T47D (cell line): ENCODE results near the gene ABCC8.
A peak's percentile ranks its signal among the peaks of the same experiment; 100 is the strongest.

ENCODE experiments used
- DNase-seq, 2 experiments: peaks; one replicate each; pipeline versions ENCODE4 v3.0.0 to v3.0.0-alpha.2; 2011 to 2012; ENCODE audit warnings: low read depth in 1 of 2, low spot score in 1 of 2
- JUND ChIP-seq: IDR thresholded peaks from 2 replicates; pipeline ENCODE4 v1.6.1; 2012; ENCODE audit warnings: low read depth
- in situ Hi-C: cut with HindIII; loops from 2 replicates; pipeline ENCODE4 v1.10.0; 2016; ENCODE audit warnings: low sequenced_read_pairs, low pct_unique_long_range_greater_than_20kb

ABCC8 gene

DNA sequence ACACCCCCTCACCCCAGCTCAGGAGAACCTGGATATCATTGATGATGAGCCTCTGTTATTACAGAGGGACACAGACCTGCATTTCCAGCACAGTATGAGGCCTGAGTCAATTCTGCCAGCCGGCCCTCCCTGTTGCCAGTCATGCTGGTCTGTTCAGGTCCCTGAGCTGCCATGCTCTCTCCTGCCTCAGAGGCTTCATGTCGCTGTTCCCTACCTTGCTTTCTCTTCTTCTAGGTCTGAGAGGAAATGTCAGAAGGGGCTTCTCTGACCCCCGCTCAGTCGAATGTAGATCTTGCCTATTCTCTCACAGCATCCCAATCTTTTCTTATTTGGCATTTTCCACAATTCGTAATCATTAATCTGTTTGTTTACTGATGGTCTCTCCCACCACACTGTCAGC is 21.8 kb upstream of the ABCC8 start:
- TF ChIP-seq JUND = no peak
- in situ Hi-C loops = no loop called here
- DNase-seq = peak in 1 of 2 experiments; percentile 36

DNA sequence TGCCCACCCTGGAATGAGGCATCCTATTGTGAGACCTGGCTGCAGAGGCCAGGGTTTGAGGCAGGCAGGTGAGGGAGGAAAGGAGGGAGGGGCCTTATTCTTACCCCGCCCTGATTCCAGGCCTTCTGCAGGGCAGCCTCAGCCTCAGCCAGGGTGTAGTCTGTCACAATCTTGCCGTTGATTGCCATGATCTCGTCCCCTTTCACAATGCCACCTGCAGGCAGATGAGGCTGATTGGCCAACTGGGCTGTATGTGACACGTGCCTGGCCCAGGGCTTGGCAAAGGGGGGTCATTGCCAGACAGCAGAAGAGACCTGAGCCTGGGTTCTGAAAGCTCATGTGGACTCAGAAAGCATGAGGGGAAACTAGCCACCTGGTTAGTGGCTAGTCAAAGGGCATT is 21.4 kb upstream of the ABCC8 start:
- TF ChIP-seq JUND = no peak
- DNase-seq = no peak
- in situ Hi-C loops = no loop called here

- DNase-seq = no peak
- no peak for TF ChIP-seq JUND
- in situ Hi-C loops = no loop called here
Observed at GRCh38 chr11:17496406-17496805, 19.8 kb upstream of the ABCC8 start.

GRCh38 chr11:17494019-17494418 is 17.4 kb upstream of the ABCC8 start:
- in situ Hi-C loops = no loop called here
- DNase-seq = no peak
- TF ChIP-seq JUND = no peak

- in situ Hi-C loops = no loop called here
- no peak for DNase-seq
Observed at GRCh38 chr11:17490938-17491337, 14.3 kb upstream of the ABCC8 start.

GRCh38 chr11:17490232-17490631 is 13.6 kb upstream of the ABCC8 start:
- no peak for DNase-seq
- in situ Hi-C loops = no loop called here
- no peak for TF ChIP-seq JUND

More at GRCh38 chr11:17490938-17491337, 14.3 kb upstream of the ABCC8 start:
- TF ChIP-seq JUND = no peak

- DNase-seq = no peak
- in situ Hi-C loops = no loop called here
- TF ChIP-seq JUND = no peak
Observed at GRCh38 chr11:17489751-17490150, 13.1 kb upstream of the ABCC8 start.

DNA sequence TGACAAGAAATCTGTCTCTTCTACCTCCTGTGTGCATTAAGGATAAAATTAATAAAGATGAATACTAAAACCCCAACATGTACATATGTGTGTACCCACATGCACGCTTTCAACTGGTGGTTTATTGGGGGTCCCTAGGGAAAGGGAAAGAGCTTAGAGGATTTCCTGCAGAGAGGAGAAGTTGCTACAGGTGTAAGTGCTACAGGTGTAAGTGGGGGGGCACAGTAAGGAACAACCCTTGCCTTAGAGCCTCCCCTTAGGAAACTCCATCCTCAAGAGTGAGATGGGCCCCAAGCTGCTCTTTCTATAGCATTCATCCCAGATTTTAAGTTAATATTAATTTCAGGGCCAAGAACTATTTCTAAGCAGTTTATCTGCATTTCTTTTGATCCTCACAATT is 11.9 kb upstream of the ABCC8 start:
- in situ Hi-C loops = no loop called here
- DNase-seq = no peak
- TF ChIP-seq JUND = no peak

- TF ChIP-seq JUND = no peak
- in situ Hi-C loops = no loop called here
Observed at GRCh38 chr11:17486646-17487045, 10.0 kb upstream of the ABCC8 start.

GRCh38 chr11:17483505-17483904 is 6.9 kb upstream of the ABCC8 start:
- no peak for TF ChIP-seq JUND
- no peak for DNase-seq
- in situ Hi-C loops = no loop called here

More at GRCh38 chr11:17486646-17487045, 10.0 kb upstream of the ABCC8 start:
- no peak for DNase-seq

GRCh38 chr11:17481905-17482304 is 5.3 kb upstream of the ABCC8 start:
- in situ Hi-C loops = no loop called here
- DNase-seq = no peak

GRCh38 chr11:17479284-17480214 is 2.9 kb upstream of the ABCC8 start:
- in situ Hi-C loops = no loop called here
- DNase-seq = peak; percentile 22 to 47
- no peak for TF ChIP-seq JUND

More at GRCh38 chr11:17481905-17482304, 5.3 kb upstream of the ABCC8 start:
- TF ChIP-seq JUND = no peak

- in situ Hi-C loops = no loop called here
Observed at GRCh38 chr11:17478070-17478469, 1.4 kb upstream of the ABCC8 start.

More at GRCh38 chr11:17478070-17478469, 1.4 kb upstream of the ABCC8 start:
- no peak for TF ChIP-seq JUND
- DNase-seq = no peak
